K562 (cell line): ENCODE data around the gene PTHLH.

Source experiments
- CHD2 ChIP-seq: IDR thresholded peaks from 2 replicates; pipeline ENCODE4 v1.6.1; 2011; ENCODE audit warnings: low read depth, low read length
- KLF1 ChIP-seq: fragments of 450-650 bp; IDR thresholded peaks from 2 replicates; pipeline ENCODE4 v1.6.1; 2016; ENCODE audit warnings: missing genetic modification characterization, missing compliant biosample characterization
- LARP7 ChIP-seq: fragments of 450-650 bp; IDR thresholded peaks from 2 replicates; pipeline ENCODE4 v1.6.1; 2016
- NONO ChIP-seq, 2 experiments: fragments of 200-400 bp in 1 of 2; fragments of 450-650 bp in 1 of 2; formaldehyde crosslinking in 1 of 2; IDR thresholded peaks; 2 replicates each; pipeline ENCODE4 v1.6.1; 2017; ENCODE audit warnings: low read depth in 2 of 2, mild to moderate bottlenecking in 2 of 2, moderate library complexity in 2 of 2, low read length in 1 of 2
- NRF1 ChIP-seq, 2 experiments: fragments of 450-650 bp; IDR thresholded peaks in 1 of 2; conservative IDR thresholded peaks in 1 of 2; 2 replicates each; pipeline ENCODE4 v1.6.1; 2014; ENCODE audit warnings: mild to moderate bottlenecking in 2 of 2
- PHB2 ChIP-seq: fragments of 450-650 bp; IDR thresholded peaks from 2 replicates; pipeline ENCODE4 v1.6.1; 2017; ENCODE audit warnings: low read depth
- POLR2AphosphoS5 ChIP-seq: IDR thresholded peaks from 2 replicates; pipeline ENCODE4 v1.6.1; 2011; ENCODE audit warnings: mild to moderate bottlenecking, low read depth, low read length, moderate library complexity; ENCODE audit not compliant: control insufficient read depth, insufficient read depth
- TAF15 ChIP-seq: fragments of 200-400 bp; formaldehyde crosslinking; IDR thresholded peaks from 2 replicates; pipeline ENCODE4 v1.6.1; 2017; ENCODE audit warnings: mild to moderate bottlenecking, low read depth, low read length, moderate library complexity

GRCh38 chr12:27971121-27971489 lies 1.4 kb downstream of the PTHLH start:
- TF ChIP-seq NRF1 (conservative IDR thresholded peaks at IDR 0.05 in 1 of 2, IDR thresholded peaks at IDR 0.05 in 1 of 2) (no peak), CHD2 (no peak), POLR2AphosphoS5 (no peak), LARP7 (no peak), KLF1 (tag) (no peak), TAF15 (no peak), PHB2 (no peak), NONO (IDR thresholded peaks at IDR 0.05; ENCODE audit: low read depth in 2 of 2, low read length in 1 of 2) (no peak)
